ENCODE measurements around the gene HIP1R. TPM values are rescaled to one million over a fixed set of nuclear protein-coding genes. Genes with fewer than 3 reads are reported as not detected.

The HIP1R gene
- total and polyA plus RNA-seq, 2 experiments from 2014 or later = 8.0 to 22.1 TPM

GRCh38 chr12:122870163-122870842 lies 35.0 kb downstream of the HIP1R start:
- peaks cover 29% of the 10 kb centered on the region for H3K4me1 Mint-ChIP-seq
- H3F3A ChIP-seq (replicated peaks; ENCODE audit: low read depth) = no peaks in the 10 kb centered on the region; the same call in 1 of the 2 replicates
- no peak overlapping the region for H3K4me2 ChIP-seq
- H3K36me3 Mint-ChIP-seq (ENCODE audit: low read depth) = peaks cover 38% of the 10 kb centered on the region
- TF ChIP-seq CREB1 (CRISPR knock-in tag; IDR thresholded peaks at IDR 0.05; ENCODE audit: low read depth) (no peak), EZH2phosphoT487 (IDR thresholded peaks at IDR 0.05; ENCODE audit: unreplicated experiment) (no peak), POLR2AphosphoS5 (IDR thresholded peaks at IDR 0.05; ENCODE audit: low read depth) (no peak), NANOG (IDR thresholded peaks at IDR 0.05; ENCODE audit: borderline replicate concordance) (no peak), JUNB (IDR thresholded peaks at IDR 0.05; ENCODE audit: unreplicated experiment) (no peak)
- TF ChIP-seq, protein P1, sequence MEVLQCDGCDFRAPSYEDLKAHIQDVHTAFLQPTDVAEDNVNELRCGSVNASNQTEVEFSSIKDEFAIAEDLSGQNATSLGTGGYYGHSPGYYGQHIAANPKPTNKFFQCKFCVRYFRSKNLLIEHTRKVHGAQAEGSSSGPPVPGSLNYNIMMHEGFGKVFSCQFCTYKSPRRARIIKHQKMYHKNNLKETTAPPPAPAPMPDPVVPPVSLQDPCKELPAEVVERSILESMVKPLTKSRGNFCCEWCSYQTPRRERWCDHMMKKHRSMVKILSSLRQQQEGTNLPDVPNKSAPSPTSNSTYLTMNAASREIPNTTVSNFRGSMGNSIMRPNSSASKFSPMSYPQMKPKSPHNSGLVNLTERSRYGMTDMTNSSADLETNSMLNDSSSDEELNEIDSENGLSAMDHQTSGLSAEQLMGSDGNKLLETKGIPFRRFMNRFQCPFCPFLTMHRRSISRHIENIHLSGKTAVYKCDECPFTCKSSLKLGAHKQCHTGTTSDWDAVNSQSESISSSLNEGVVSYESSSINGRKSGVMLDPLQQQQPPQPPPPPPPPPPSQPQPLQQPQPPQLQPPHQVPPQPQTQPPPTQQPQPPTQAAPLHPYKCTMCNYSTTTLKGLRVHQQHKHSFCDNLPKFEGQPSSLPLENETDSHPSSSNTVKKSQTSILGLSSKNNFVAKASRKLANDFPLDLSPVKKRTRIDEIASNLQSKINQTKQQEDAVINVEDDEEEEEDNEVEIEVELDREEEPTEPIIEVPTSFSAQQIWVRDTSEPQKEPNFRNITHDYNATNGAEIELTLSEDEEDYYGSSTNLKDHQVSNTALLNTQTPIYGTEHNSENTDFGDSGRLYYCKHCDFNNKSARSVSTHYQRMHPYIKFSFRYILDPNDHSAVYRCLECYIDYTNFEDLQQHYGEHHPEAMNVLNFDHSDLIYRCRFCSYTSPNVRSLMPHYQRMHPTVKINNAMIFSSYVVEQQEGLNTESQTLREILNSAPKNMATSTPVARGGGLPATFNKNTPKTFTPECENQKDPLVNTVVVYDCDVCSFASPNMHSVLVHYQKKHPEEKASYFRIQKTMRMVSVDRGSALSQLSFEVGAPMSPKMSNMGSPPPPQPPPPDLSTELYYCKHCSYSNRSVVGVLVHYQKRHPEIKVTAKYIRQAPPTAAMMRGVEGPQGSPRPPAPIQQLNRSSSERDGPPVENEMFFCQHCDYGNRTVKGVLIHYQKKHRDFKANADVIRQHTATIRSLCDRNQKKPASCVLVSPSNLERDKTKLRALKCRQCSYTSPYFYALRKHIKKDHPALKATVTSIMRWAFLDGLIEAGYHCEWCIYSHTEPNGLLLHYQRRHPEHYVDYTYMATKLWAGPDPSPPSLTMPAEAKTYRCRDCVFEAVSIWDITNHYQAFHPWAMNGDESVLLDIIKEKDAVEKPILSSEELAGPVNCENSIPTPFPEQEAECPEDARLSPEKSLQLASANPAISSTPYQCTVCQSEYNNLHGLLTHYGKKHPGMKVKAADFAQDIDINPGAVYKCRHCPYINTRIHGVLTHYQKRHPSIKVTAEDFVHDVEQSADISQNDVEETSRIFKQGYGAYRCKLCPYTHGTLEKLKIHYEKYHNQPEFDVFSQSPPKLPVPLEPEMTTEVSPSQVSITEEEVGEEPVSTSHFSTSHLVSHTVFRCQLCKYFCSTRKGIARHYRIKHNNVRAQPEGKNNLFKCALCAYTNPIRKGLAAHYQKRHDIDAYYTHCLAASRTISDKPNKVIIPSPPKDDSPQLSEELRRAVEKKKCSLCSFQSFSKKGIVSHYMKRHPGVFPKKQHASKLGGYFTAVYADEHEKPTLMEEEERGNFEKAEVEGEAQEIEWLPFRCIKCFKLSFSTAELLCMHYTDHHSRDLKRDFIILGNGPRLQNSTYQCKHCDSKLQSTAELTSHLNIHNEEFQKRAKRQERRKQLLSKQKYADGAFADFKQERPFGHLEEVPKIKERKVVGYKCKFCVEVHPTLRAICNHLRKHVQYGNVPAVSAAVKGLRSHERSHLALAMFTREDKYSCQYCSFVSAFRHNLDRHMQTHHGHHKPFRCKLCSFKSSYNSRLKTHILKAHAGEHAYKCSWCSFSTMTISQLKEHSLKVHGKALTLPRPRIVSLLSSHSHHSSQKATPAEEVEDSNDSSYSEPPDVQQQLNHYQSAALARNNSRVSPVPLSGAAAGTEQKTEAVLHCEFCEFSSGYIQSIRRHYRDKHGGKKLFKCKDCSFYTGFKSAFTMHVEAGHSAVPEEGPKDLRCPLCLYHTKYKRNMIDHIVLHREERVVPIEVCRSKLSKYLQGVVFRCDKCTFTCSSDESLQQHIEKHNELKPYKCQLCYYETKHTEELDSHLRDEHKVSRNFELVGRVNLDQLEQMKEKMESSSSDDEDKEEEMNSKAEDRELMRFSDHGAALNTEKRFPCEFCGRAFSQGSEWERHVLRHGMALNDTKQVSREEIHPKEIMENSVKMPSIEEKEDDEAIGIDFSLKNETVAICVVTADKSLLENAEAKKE (CRISPR knock-in tag; IDR thresholded peaks at IDR 0.05) = no peak
- no peak overlapping the region for H3K4me3 Mint-ChIP-seq
- no peaks in the 10 kb centered on the region for H3K9me2 ChIP-seq (ENCODE audit: insufficient read depth)
- peaks cover 28% of the 10 kb centered on the region for H3K4me1 ChIP-seq (ENCODE audit: insufficient read depth)
- peaks cover 9% of the 10 kb centered on the region for H3K79me2 ChIP-seq (replicated peaks; ENCODE audit: insufficient read depth)
- no peak overlapping the region for H3K27ac ChIP-seq (ENCODE audit: low read depth)
- no peak overlapping the region for H2AFZ ChIP-seq
- no peak overlapping the region for H3K4me3 ChIP-seq
- no peaks in the 10 kb centered on the region for H3K9me3 Mint-ChIP-seq
- DNase-seq (ENCODE audit: low spot score) (no peak), ATAC-seq (no peak)
- peaks cover 92% of the 10 kb centered on the region for H3K27me3 Mint-ChIP-seq (ENCODE audit: insufficient read depth, low read depth, poor library complexity)
- H3K27ac Mint-ChIP-seq = no peak overlapping the region
- peaks cover 65% of the 10 kb centered on the region for H4K20me1 ChIP-seq (replicated peaks; ENCODE audit: insufficient read depth)
- H3K36me3 ChIP-seq (ENCODE audit: insufficient read depth) = no peaks in the 10 kb centered on the region
- H3K27me3 ChIP-seq (ENCODE audit: insufficient read depth) = peaks cover 73% of the 10 kb centered on the region

All from GM23338 (cell line).